ENCODE data around the gene ASCL4.

ASCL4 gene

GRCh38 chr12:107779077-107779831 lies 4.8 kb downstream of the ASCL4 start:
- no peak for DNase-seq

- DNase-seq = no peak
Observed at GRCh38 chr12:107780298-107780697, 5.8 kb downstream of the ASCL4 start.

- no peak for DNase-seq
Observed at GRCh38 chr12:107782067-107782466, 7.6 kb downstream of the ASCL4 start.

DNA sequence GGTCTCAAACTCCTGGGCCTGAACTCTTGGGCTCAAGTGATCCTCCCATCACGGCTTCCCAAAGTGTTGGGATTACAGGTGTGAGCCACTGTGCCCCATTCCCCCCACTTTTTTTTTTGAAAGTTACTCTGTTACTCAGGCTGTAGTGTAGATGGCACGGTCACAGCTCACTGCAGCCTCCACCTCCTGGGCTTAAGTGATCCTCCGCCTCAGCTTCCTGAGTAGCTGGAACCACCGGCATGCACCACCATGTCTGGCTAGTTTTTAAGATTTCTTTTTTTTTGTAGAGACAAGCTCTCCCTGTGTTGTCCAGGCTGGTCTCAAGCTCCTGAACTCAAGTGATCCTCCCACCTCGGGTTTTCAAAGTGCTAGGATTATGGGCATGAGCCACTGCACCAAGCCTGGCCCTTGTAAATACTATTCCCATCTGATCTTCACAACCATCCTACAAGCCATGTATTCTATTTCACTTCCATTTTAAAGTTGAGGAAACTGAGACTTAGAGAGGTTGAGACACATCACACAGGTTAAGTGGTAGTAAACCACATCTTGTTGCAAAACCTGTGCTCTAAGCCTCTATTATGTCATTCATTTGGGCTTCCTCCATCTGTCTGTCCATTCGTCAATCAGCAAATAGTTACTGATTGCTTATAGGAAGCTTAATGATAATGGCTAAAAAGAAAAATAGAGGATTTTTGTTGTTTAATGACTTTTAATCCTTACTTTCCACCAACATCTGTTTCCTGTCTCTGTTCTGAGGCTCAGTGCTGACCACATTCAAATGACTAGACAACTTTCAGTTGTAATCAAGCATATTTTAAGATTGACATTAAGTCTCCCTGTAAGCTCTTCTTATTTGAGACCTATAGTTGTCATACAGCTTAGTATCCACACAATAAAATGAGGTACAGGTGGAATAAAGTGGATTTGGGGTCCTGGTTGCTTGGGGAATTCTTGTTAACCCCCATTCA lies 9.2 kb downstream of the ASCL4 start:
- DNase-seq = no peak

DNA sequence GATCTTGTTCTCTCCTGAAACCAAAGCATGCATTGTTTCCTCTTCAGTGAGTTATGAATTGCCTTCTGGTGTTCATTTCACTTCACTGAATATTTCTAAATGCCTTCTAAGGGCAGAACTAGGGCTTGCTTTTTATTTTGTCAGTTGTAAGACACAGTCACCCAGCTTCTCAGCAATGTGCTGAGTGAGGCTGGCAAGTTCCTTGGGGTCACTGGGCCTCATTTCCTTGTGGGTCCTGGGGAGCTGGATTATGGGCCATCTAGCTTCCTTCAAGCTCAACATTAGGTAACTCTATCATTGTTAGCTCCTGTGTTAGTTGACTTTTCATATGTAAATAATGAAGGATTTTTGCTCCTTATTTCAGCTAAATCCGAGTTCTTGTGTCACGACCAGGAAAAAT lies 13.8 kb downstream of the ASCL4 start:
- DNase-seq = no peak

DNA sequence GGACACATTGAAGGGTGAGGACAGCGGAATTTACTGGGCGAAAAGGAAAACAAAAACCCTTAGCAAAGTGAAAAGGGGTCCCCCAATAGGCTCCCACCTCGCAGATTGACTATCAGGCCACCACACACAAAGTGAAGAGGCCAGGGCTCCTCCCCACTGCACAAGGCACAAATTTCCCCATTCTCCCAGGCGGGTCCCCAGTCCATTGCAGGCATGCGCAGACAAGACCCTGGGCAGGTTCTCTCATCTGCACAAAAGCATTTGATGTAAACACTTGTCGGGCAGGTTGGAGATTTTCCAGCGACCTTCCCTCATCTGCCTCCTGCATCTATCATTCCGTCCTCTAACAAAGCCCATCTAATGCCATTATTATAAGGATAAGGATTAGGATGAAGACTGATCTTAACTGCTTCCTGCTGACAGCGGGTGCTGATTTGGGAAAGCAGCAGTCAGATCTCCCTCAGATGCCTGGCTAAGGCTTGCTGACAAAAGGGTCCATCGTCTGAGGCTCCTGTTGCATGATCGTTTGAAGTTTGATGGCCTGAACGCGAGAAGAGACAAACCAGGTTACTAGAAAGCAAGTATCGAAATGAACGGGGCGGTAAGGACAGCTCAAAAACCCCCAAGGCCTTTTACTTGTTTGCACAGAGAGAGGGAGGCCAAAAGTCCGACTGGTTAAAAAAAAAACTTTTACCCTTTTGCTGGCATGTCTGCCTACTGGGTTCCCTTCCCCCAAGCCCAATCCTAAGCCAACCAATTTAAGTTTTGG lies 14.4 kb downstream of the ASCL4 start:
- no peak for DNase-seq

DNA sequence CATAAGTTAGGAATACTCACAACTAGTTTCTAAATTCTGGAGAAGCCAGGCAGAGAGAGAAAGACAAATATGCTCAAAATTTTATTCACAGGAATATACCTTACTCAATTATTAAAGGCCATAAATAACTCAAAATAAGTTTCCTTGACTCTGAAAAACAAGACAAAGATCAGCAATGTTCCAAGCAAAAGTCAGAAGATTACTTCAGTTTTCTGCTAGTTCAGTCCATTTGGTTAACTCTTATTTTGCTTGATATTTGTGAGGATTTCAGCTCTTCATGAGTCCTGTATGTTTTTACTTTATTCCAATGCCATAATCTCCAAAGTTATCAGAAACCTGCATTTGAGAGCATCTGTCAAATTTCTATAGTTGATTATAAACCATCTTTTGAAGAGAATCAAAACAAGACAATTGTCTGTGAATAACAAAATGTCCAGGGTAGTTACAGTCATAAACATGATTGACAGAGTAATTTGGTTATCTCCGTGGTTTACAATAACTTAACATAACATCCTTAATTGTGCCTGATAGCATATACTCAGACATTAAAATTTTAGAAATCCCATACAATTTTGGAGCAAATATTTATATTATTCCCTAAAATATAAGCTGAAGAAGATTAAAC lies 17.1 kb downstream of the ASCL4 start:
- DNase-seq = no peak

- DNase-seq = no peak
Observed at GRCh38 chr12:107794451-107794850, 19.9 kb downstream of the ASCL4 start.

DNA sequence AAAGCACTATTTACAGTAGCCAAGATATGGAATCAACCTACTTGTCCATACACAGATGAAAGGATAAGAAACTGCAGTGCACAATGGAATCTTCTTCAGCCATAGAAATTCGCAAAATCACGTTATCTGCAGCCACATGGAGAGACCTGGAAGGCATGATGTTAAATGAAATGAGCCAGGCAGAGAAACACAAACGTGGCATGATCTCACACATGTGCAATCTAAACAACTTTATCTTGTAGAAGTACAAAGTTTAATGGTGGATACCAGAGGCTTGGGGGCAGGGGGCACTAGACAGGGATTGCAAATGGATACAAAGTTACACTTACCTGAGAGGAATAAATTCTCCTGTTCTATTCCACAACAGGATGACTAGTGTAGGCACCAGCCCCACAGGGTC lies 24.1 kb downstream of the ASCL4 start:
- no peak for DNase-seq

- DNase-seq = no peak
Observed at GRCh38 chr12:107801150-107801549, 26.6 kb downstream of the ASCL4 start.

DNA sequence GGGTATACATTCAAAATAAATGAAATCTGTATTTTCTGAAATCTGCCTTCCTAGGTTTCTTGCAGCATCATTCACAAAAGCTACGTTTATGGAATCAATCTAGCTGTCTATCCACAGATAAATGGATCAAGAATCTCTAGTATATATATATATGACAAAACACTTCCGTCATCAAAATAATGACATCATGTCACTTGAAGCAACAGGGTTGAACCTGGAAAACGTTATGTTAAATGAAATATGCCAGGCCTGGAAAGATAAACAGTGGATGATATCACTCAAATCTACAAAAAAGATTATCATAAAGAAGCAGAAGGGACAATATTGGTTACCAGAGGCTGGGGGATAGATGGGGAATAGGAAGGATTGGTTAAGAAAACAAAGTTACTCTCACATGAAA lies 28.6 kb downstream of the ASCL4 start:
- DNase-seq = no peak

- DNase-seq = no peak
Observed at GRCh38 chr12:107805488-107806180, 31.1 kb downstream of the ASCL4 start.

DNA sequence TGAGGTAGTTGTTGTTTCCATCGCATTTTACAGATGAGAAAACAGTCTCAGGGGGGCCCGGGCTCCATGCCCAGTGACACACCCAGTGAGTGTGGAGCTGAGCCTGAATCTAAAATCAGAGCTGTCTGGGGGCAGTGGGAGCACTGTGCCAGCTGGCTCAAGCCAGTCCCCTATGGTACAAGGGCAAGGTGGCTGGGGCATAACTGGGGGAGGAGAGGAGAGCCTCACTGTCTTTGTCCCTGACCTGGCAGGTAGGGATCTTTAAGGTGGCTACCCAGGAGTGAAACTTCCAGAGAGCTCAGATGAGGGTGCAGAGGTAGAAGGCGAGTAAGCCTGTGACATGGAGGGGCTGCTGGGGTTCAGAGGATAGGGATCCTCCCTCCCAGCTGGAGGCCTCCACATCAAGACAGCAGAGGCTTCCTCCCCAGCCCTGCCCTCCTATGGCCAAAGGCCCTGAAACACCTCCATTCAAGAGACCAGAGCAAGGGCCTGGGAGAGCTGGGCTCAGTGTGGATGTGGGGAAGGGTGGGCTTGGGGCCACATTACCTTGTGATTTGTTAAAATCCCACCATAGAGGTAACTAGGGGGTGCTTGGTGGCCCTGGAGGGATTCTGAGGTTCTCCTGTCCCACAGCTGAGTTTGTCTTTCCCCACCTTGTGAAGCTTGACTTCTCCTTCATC lies 33.1 kb downstream of the ASCL4 start:
- DNase-seq = no peak

DNA sequence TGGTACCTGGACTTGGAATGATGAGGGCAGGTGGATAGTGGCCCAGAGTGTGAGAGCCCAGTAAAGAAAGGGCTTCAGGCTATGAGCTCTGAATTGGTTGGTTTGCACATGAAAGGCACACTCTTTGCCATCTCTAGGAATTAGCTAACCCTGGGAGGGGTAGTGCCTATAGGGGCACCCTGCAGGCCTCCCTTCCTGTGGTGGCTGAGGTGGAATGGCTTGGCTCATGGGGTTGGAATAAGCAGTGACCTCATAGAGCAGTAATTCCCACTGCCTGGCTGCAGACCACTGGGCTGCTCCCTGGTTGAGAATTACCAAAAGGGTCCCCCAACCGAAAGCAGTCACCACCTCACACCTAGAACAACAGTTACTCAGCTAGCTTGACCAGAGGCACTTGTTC lies 42.7 kb downstream of the ASCL4 start:
- DNase-seq = no peak

GRCh38 chr12:107818984-107819383 lies 44.5 kb downstream of the ASCL4 start:
- DNase-seq = no peak

- DNase-seq = no peak
Observed at GRCh38 chr12:107822356-107822755, 47.9 kb downstream of the ASCL4 start.
